DOHH2 (cell line): ENCODE measurements around the gene MYLK3.

Experiments used
- H3F3A ChIP-seq: fragments of 200-600 bp; sonication (generic), shearing (Covaris generic); 2 replicates; pipeline ENCODE4 v1.6.0; 2016; ENCODE audit warnings: antibody characterized with exemption, mild to moderate bottlenecking; ENCODE audit not compliant: control insufficient read depth, insufficient read depth
- H3K27ac ChIP-seq: fragments of 200-600 bp; sonication (generic); 2 replicates; pipeline ENCODE4 v1.5.1; 2014; ENCODE audit warnings: low read depth, mild to moderate bottlenecking, low read length, moderate library complexity
- H3K27me3 ChIP-seq: fragments of 200-600 bp; sonication (generic); 2 replicates; pipeline ENCODE4 v1.6.1; 2014; ENCODE audit warnings: mild to moderate bottlenecking, low read length, mixed read lengths; ENCODE audit not compliant: control insufficient read depth
- H3K36me3 ChIP-seq: fragments of 200-600 bp; sonication (generic); 2 replicates; pipeline ENCODE4 v1.6.1; 2014; ENCODE audit warnings: mild to moderate bottlenecking, low read length, moderate library complexity, mixed read lengths; ENCODE audit not compliant: control insufficient read depth
- H3K4me1 ChIP-seq: fragments of 200-600 bp; sonication (generic); 2 replicates; pipeline ENCODE4 v1.6.1; 2014; ENCODE audit warnings: mild to moderate bottlenecking, low read length, mixed read lengths; ENCODE audit not compliant: control insufficient read depth
- H3K4me2 ChIP-seq: fragments of 200-600 bp; sonication (generic); 2 replicates; pipeline ENCODE4 v1.6.0; 2014; ENCODE audit warnings: mild to moderate bottlenecking, low read length, moderate library complexity
- H3K4me3 ChIP-seq: fragments of 200-600 bp; sonication (generic); 2 replicates; pipeline ENCODE4 v1.5.1; 2014; ENCODE audit warnings: mild to moderate bottlenecking, low read length, mixed read lengths
- H3K79me2 ChIP-seq: fragments of 200-600 bp; sonication (generic); 2 replicates; pipeline ENCODE4 v1.6.1; 2014; ENCODE audit warnings: mild to moderate bottlenecking, low read length, mixed read lengths; ENCODE audit not compliant: control insufficient read depth
- H3K9me2 ChIP-seq: fragments of 200-600 bp; sonication (generic); replicated peaks from 2 replicates; pipeline ENCODE4 v1.6.1; 2014; ENCODE audit warnings: mild to moderate bottlenecking, low read length, mixed read lengths; ENCODE audit not compliant: control insufficient read depth
- H3K9me3 ChIP-seq: fragments of 200-600 bp; sonication (generic); 2 replicates; pipeline ENCODE4 v1.6.1; 2014; ENCODE audit warnings: antibody characterized with exemption, low read length, mixed read lengths; ENCODE audit not compliant: control insufficient read depth, insufficient read depth
- H4K20me1 ChIP-seq: fragments of 200-600 bp; sonication (generic); 2 replicates; pipeline ENCODE4 v1.6.0; 2014; ENCODE audit warnings: low read depth, mild to moderate bottlenecking, antibody characterized with exemption, low read length, moderate library complexity; ENCODE audit not compliant: control insufficient read depth, insufficient read depth
- EZH2phosphoT487 ChIP-seq: fragments of 200-600 bp; sonication (generic); IDR thresholded peaks from 2 replicates; pipeline ENCODE4 v1.6.1; 2017; ENCODE audit warnings: borderline replicate concordance, mild to moderate bottlenecking, antibody characterized with exemption, low read length, moderate library complexity, mixed read lengths
- TF ChIP-seq, protein P1 (sequence below): fragments of 200-600 bp; sonication (generic); IDR thresholded peaks from one replicate; pipeline ENCODE4 v1.5.1; 2014; ENCODE audit warnings: antibody characterized with exemption, mild to moderate bottlenecking, low read depth, low read length; ENCODE audit not compliant: poor library complexity, severe bottlenecking

The MYLK3 gene

DNA sequence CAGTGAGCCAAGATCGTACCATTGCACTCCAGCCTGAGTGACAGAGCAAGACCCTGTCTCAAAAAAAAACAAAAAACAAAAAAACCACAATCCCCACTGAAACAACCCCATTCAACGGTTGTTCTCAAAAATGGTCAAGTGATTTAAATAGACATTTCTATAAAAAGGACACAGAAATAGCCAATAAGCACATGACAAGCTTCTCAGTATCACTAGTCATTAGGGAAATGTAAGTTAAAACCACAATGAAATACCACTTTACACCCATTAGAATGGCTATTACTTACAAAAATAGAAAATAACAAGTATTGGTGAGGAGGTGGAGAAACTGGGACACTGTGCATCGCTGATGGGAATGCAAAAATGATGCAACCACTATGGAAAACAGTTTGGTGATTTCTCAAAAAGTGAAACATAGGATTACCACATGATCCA lies 26.6 kb upstream of the MYLK3 start:
- Histone ChIP-seq H3F3A (peaks cover 29% of the 10 kb centered on the region), H3K36me3 (no peaks in the 10 kb centered on the region), H3K9me3 (peaks cover 13% of the 10 kb centered on the region; the same call in 1 of the 2 replicates), H3K27ac (peak overlapping the region; percentile 93), H3K4me3 (peak overlapping the region; percentile 57), H4K20me1 (no peaks in the 10 kb centered on the region), H3K79me2 (no peaks in the 10 kb centered on the region), H3K9me2 (no peaks in the 10 kb centered on the region), H3K4me2 (peak overlapping the region; percentile 88), H3K4me1 (peaks cover 79% of the 10 kb centered on the region), H3K27me3 (no peaks in the 10 kb centered on the region)
- TF ChIP-seq EZH2phosphoT487 = no peak
- TF ChIP-seq, protein P1, sequence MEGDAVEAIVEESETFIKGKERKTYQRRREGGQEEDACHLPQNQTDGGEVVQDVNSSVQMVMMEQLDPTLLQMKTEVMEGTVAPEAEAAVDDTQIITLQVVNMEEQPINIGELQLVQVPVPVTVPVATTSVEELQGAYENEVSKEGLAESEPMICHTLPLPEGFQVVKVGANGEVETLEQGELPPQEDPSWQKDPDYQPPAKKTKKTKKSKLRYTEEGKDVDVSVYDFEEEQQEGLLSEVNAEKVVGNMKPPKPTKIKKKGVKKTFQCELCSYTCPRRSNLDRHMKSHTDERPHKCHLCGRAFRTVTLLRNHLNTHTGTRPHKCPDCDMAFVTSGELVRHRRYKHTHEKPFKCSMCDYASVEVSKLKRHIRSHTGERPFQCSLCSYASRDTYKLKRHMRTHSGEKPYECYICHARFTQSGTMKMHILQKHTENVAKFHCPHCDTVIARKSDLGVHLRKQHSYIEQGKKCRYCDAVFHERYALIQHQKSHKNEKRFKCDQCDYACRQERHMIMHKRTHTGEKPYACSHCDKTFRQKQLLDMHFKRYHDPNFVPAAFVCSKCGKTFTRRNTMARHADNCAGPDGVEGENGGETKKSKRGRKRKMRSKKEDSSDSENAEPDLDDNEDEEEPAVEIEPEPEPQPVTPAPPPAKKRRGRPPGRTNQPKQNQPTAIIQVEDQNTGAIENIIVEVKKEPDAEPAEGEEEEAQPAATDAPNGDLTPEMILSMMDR = no peak

DNA sequence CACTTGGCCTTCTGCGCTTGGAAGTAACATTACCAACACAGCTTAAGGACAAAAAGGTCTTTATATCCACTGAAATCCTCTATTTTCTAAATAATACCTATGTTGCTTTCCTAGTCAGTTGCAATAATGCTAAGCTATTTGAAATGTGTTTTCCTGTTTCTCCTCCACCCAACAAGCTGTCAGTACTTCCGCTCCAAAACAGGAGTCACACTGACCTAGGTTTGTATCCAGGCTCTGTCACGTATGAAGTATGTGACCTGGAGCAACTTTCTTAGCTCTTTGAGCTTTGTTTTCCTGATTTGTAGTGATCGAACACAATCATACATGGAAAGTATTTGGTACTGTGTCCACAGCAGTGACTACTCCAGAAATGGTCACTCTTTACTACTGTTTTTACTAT lies 24.3 kb upstream of the MYLK3 start:
- Histone ChIP-seq H3K9me2 (no peaks in the 10 kb centered on the region), H3K36me3 (no peaks in the 10 kb centered on the region), H3K4me2 (peak overlapping the region; percentile 88), H3K79me2 (no peaks in the 10 kb centered on the region), H3K9me3 (no peaks in the 10 kb centered on the region), H3K27me3 (no peaks in the 10 kb centered on the region), H3K4me3 (peak overlapping the region; percentile 59), H3K27ac (peak overlapping the region; percentile 93), H4K20me1 (no peaks in the 10 kb centered on the region), H3F3A (peaks cover 34% of the 10 kb centered on the region), H3K4me1 (peaks cover 84% of the 10 kb centered on the region)
- TF ChIP-seq, protein P1 = no peak
- TF ChIP-seq EZH2phosphoT487 = no peak

DNA sequence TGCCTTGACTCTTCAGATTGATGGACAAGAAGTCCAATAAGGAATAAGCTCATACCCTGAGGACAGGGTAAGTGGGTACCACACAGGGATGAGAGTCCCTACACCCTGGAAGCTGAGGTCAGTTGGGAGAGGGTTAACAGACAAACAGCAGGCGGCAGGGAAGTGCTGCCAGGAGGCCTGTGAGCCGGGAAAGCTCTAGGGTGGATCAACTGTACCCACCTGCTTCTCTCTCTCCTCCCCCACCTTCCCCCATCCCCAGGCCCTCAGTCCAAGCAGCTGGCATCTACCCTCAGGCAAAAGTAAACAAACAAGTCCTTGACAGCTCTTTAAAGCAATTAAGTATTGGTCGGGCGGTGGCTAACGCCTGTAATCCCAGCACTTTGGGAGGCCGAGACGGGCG lies 20.7 kb upstream of the MYLK3 start:
- Histone ChIP-seq H3K79me2 (no peaks in the 10 kb centered on the region), H3K27me3 (no peaks in the 10 kb centered on the region), H3K4me1 (peaks cover 75% of the 10 kb centered on the region), H3K4me2 (no peak overlapping the region), H3F3A (peaks cover 25% of the 10 kb centered on the region), H3K36me3 (no peaks in the 10 kb centered on the region), H3K27ac (no peak overlapping the region), H4K20me1 (no peaks in the 10 kb centered on the region), H3K4me3 (no peak overlapping the region), H3K9me2 (no peaks in the 10 kb centered on the region), H3K9me3 (no peaks in the 10 kb centered on the region)
- no peak for TF ChIP-seq EZH2phosphoT487
- TF ChIP-seq, protein P1 = no peak

DNA sequence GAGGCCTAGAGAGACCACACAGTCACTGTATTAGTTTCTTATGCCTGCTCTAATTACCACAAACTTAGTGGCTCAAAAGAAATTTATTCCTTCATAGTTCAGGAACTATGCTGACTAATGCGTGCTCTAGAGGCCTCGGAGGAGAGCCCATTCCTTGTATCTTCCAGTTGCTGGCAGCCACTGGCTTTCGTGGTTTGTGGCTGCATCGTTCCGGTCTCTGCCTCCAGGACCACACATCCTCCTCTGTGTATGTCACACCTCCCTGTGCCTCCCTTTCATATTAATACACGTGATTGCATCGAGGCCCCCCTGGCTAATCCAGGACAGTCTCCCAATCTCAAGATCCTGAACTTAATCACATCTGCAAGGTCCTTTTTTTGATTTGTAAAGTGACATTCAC lies 16.9 kb upstream of the MYLK3 start:
- no peaks in the 10 kb centered on the region for H3K36me3 ChIP-seq
- no peaks in the 10 kb centered on the region for H3K9me3 ChIP-seq
- H3K4me2 ChIP-seq = peak overlapping the region; percentile 21; the same call in 1 of the 2 replicates
- TF ChIP-seq, protein P1 = no peak
- no peak for TF ChIP-seq EZH2phosphoT487
- no peaks in the 10 kb centered on the region for H4K20me1 ChIP-seq
- no peaks in the 10 kb centered on the region for H3K9me2 ChIP-seq
- H3K4me3 ChIP-seq = no peak overlapping the region
- no peaks in the 10 kb centered on the region for H3K79me2 ChIP-seq
- H3K27ac ChIP-seq = no peak overlapping the region
- peaks cover 10% of the 10 kb centered on the region; the same call in 1 of the 2 replicates for H3F3A ChIP-seq
- H3K4me1 ChIP-seq = peaks cover 47% of the 10 kb centered on the region
- no peaks in the 10 kb centered on the region for H3K27me3 ChIP-seq
